HepG2 (cell line): ENCODE results near the gene NDUFB7. TPM values are rescaled to one million over a fixed set of nuclear protein-coding genes. Genes with fewer than 3 reads are reported as not detected.

Experiments used
- ATAC-seq: fragments of 200-7000 bp; cut with Tn5 transposase; 3 replicates; pipeline ENCODE4 v1.9.1; 2020; ENCODE audit warnings: mild to moderate bottlenecking, moderate library complexity
- BruUV-seq: library from RNA; stranded (reverse); fragments of 400-500 nt; replicated peaks from 2 replicates; lab custom pipeline; 2021; lab: Mats Ljungman, UMichigan
- CTCF ChIA-PET: fragments of 300-600 bp; formaldehyde crosslinking; extraction: SDS; loops from one replicate; lab custom pipeline; 2021; ENCODE audit warnings: low total read pairs, inconsistent platforms, low intra/inter-chr PET ratio; lab: Yijun Ruan, JAX
- POLR2A ChIA-PET: fragments of 350-600 bp; sonication (Branson Sonifier 250); formaldehyde crosslinking; loops from one replicate; lab custom pipeline; 2020; ENCODE audit warnings: antibody characterized with exemption, inconsistent platforms; lab: Yijun Ruan, JAX
- DNase-seq: peaks from one replicate; pipeline ENCODE4 v3.0.0-alpha.2; 2015; ENCODE audit warnings: low spot score
- FAIRE-seq: peaks from 3 replicates; lab custom pipeline; 2011; peaks lifted over from hg19 to GRCh38; lab: Jason Lieb, UNC
- H2AFZ ChIP-seq: one replicate; pipeline ENCODE4 v1.6.1; 2011; ENCODE audit warnings: low read length, inconsistent platforms
- H3K27ac ChIP-seq: fragments of 300-600 bp; 3 replicates; pipeline ENCODE4 v1.8.0; 2011; ENCODE audit warnings: mixed run types, mild to moderate bottlenecking, mixed read lengths, low read length, inconsistent platforms; ENCODE audit not compliant: insufficient read depth; ENCODE audit errors: extremely low read length
- H3K27me3 ChIP-seq, 2 experiments: fragments of 200-600 bp in 1 of 2; 2 replicates in 1 of 2; 3 replicates in 1 of 2; pipeline versions ENCODE4 v1.6.0 to v1.8.0; 2011; ENCODE audit warnings: low read length in 2 of 2, mild to moderate bottlenecking in 2 of 2, moderate library complexity in 2 of 2, inconsistent platforms in 1 of 2; ENCODE audit not compliant: insufficient read depth in 2 of 2, control insufficient read depth in 1 of 2
- H3K36me3 ChIP-seq, 2 experiments: fragments of 200-600 bp in 1 of 2; replicated peaks in 1 of 2; 2 replicates in 1 of 2; 3 replicates in 1 of 2; pipeline versions ENCODE4 v1.5.1 to v1.8.0; 2011; ENCODE audit warnings: low read length in 2 of 2, inconsistent platforms in 1 of 2; ENCODE audit not compliant: insufficient read depth in 2 of 2, control insufficient read depth in 1 of 2
- H3K4me1 ChIP-seq: 2 replicates; pipeline ENCODE4 v1.5.1; 2012; ENCODE audit warnings: low read length, inconsistent platforms; ENCODE audit not compliant: insufficient read depth
- H3K4me2 ChIP-seq: 2 replicates; pipeline ENCODE4 v1.6.0; 2011; ENCODE audit warnings: low read depth, low read length, inconsistent platforms
- H3K4me3 ChIP-seq, 3 experiments: fragments of 200-600 bp in 1 of 3; sonication (generic), shearing (Covaris generic) in 1 of 3; replicated peaks in 1 of 3; 2 replicates each; pipeline ENCODE4 v1.5.1; 2011 to 2016; ENCODE audit warnings: low read length in 3 of 3, inconsistent platforms in 2 of 3, low read depth in 2 of 3, mild to moderate bottlenecking in 2 of 3, control low read depth in 1 of 3, mixed read lengths in 1 of 3; ENCODE audit not compliant: insufficient read depth in 1 of 3
- H3K79me2 ChIP-seq: one replicate; pipeline ENCODE4 v1.6.1; 2011; ENCODE audit warnings: low read length, inconsistent platforms; ENCODE audit not compliant: insufficient read depth
- H3K9ac ChIP-seq: 2 replicates; pipeline ENCODE4 v1.6.0; 2011; ENCODE audit warnings: mild to moderate bottlenecking, low read depth, low read length, inconsistent platforms; ENCODE audit not compliant: insufficient read depth
- H3K9me3 ChIP-seq: 2 replicates; pipeline ENCODE4 v1.5.1; 2012; ENCODE audit warnings: mild to moderate bottlenecking, low read length
- H4K20me1 ChIP-seq: 2 replicates; pipeline ENCODE4 v1.6.0; 2011; ENCODE audit warnings: inconsistent platforms, mild to moderate bottlenecking, low read length, moderate library complexity; ENCODE audit not compliant: insufficient read depth
- CERS6 ChIP-seq: sonication (generic); formaldehyde crosslinking; IDR thresholded peaks from 2 replicates; pipeline ENCODE4 v1.5.0; 2020; ENCODE audit warnings: missing genetic modification reagents
- CREB1 ChIP-seq, 2 experiments: fragments of 450-650 bp in 1 of 2; IDR thresholded peaks; 2 replicates each; pipeline ENCODE4 v1.6.1; 2016 to 2017; ENCODE audit warnings: control low read depth in 1 of 2, mild to moderate bottlenecking in 1 of 2, missing compliant biosample characterization in 1 of 2, missing genetic modification characterization in 1 of 2
- HMGXB3 ChIP-seq: sonication (generic); formaldehyde crosslinking; IDR thresholded peaks from 2 replicates; pipeline ENCODE4 v1.4.0; 2020; ENCODE audit warnings: missing genetic modification reagents, borderline replicate concordance
- LRRFIP1 ChIP-seq: sonication (generic); formaldehyde crosslinking; conservative IDR thresholded peaks from 2 replicates; pipeline ENCODE4 v1.4.0; 2020; ENCODE audit warnings: missing genetic modification reagents
- NFRKB ChIP-seq: fragments of 450-650 bp; IDR thresholded peaks from 2 replicates; pipeline ENCODE4 v1.6.1; 2017
- TRIM22 ChIP-seq: fragments of 450-650 bp; IDR thresholded peaks from 2 replicates; pipeline ENCODE4 v1.6.1; 2017
- ZBTB37 ChIP-seq: sonication (generic); formaldehyde crosslinking; IDR thresholded peaks from 2 replicates; pipeline ENCODE4 v1.4.0; 2020; ENCODE audit warnings: mild to moderate bottlenecking, missing genetic modification reagents
- ZNF207 ChIP-seq: fragments of 450-650 bp; IDR thresholded peaks from 2 replicates; pipeline ENCODE4 v1.6.1; 2016; ENCODE audit warnings: antibody characterized with exemption, borderline replicate concordance
- ZNF337 ChIP-seq: sonication (generic); formaldehyde crosslinking; IDR thresholded peaks from 2 replicates; pipeline ENCODE4 v1.5.1; 2020; ENCODE audit warnings: missing genetic modification reagents, low read depth, mild to moderate bottlenecking, borderline replicate concordance
- ZNF431 ChIP-seq: sonication (generic); formaldehyde crosslinking; IDR thresholded peaks from 2 replicates; pipeline ENCODE4 v1.9.0; 2022; ENCODE audit warnings: missing genetic modification reagents, low read depth, mild to moderate bottlenecking, borderline replicate concordance
- ZSCAN9 ChIP-seq: IDR thresholded peaks from 2 replicates; pipeline ENCODE4 v1.6.1; 2016; ENCODE audit warnings: borderline replicate concordance
- WGBS: methylation state at CpG from one replicate; pipeline ENCODE4 v1.1.6; 2017; ENCODE audit warnings: low lambda C conversion rate; 5-methylcytosine and 5-hydroxymethylcytosine counted together
- in situ Hi-C: cut with HindIII; loops from 2 replicates; pipeline ENCODE4 v1.10.0; 2017; ENCODE audit warnings: low pct_unique_long_range_greater_than_20kb; ENCODE audit not compliant: extremely low pct_ligation_motif_present
- intact Hi-C: fragments of 100-400 bp; cut with micrococcal nuclease; formaldehyde crosslinking; loops from one replicate; pipeline ENCODE4 v1.10.0; 2022; ENCODE audit not compliant: unreplicated experiment
- polyA plus RNA-seq, 8 experiments: library from polyadenylated mRNA; depleted of rRNA in 3 of 8; stranded (reverse) in 7 of 8; unstranded in 1 of 8; fragments of >200 nt; fragmentation: Illumina TruSeq in 4 of 8; extraction: Trizol in 4 of 8; gene quantifications; 2 replicates each; pipeline versions ENCODE4 v1.2.1 to v1.2.3, GENCODE V29; 2011 to 2016; ENCODE audit warnings: low read depth in 4 of 8, missing spikeins in 1 of 8, mixed read lengths in 1 of 8; ENCODE audit not compliant: insufficient read depth in 1 of 8
- total RNA-seq, 5 experiments: library from RNA; depleted of rRNA; stranded (reverse); fragments of >200 nt; fragmentation: Illumina TruSeq; extraction: Trizol; gene quantifications; 2 replicates each; pipeline ENCODE4 v1.2.3, GENCODE V29; 2016; ENCODE audit warnings: low read depth in 1 of 5

Gene NDUFB7
- total and polyA plus RNA-seq, 2 of the 13 experiments (the other 11 are each of a cell fraction or from before 2014, with no cell fraction given): 156 to 198 TPM

- FAIRE-seq: no peak
- no peak overlapping the region for H3K4me3 ChIP-seq
Observed at GRCh38 chr19:14595558-14595957, 23.7 kb upstream of the NDUFB7 start.

More at GRCh38 chr19:14595558-14595957, 23.7 kb upstream of the NDUFB7 start:
- no TSS peak for BruUV-seq
- Histone ChIP-seq H3K4me1 (no peaks in the 10 kb centered on the region), H3K27me3 (no peaks in the 10 kb centered on the region; a peak in 2 of 5 replicates), H3K9me3 (0 out of 2 replicates have a peak, but pooled peaks cover 9% of the 10 kb centered on the region), H3K27ac (no peak overlapping the region), H3K4me2 (no peak overlapping the region), H3K36me3 (no peaks in the 10 kb centered on the region), H2AFZ (no peak overlapping the region), H4K20me1 (no peaks in the 10 kb centered on the region), H3K9ac (no peak overlapping the region), H3K79me2 (no peaks in the 10 kb centered on the region)
- ChIA-PET CTCF (no interaction called here), POLR2A (no interaction called here)
- DNase-seq (no peak), ATAC-seq (no peak)
- WGBS: 3% methylated on average over 3 of the region's 3 CpGs
- intact Hi-C loops (no loop called here), in situ Hi-C loops (no loop called here)
- TF ChIP-seq CERS6 (CRISPR knock-in tag): no peak
- TF ChIP-seq LRRFIP1 (CRISPR knock-in tag): no peak
- TF ChIP-seq ZBTB37: no peak
- no peak for TF ChIP-seq TRIM22
- TF ChIP-seq NFRKB: peak; percentile 15; the same call in 1 of the 2 replicates
- TF ChIP-seq ZNF431: no peak
- TF ChIP-seq ZNF337 (CRISPR knock-in tag): no peak
- no peak for TF ChIP-seq HMGXB3 (CRISPR knock-in tag)
- TF ChIP-seq ZSCAN9 (CRISPR knock-in tag): no peak
- TF ChIP-seq CREB1 (IDR thresholded peaks at IDR 0.05): peak; percentile 75; the same call in 1 of the 2 replicates
- no peak for TF ChIP-seq CREB1 (CRISPR knock-in tag; IDR thresholded peaks at IDR 0.05)
- peak; percentile 35; the same call in 1 of the 2 replicates for TF ChIP-seq ZNF207
